GM13977 (cell line): ENCODE results near the gene LMO1.

Experiments
- DNase-seq: peaks from one replicate; pipeline ENCODE4 v3.0.0; 2012; ENCODE audit warnings: low spot score
- in situ Hi-C: fragments of 300-500 bp; cut with MboI; formaldehyde crosslinking; loops from one replicate; pipeline ENCODE4 v1.12.0; 2022; ENCODE audit warnings: low sequenced_read_pairs, low pct_unique_long_range_greater_than_20kb, mixed read lengths, inconsistent platforms; ENCODE audit not compliant: unreplicated experiment
- TF ChIP-seq, protein P1 (sequence below): IDR thresholded peaks from 2 replicates; pipeline ENCODE4 v1.5.1; 2012; ENCODE audit warnings: mild to moderate bottlenecking, control low read depth; ENCODE audit not compliant: insufficient read depth; ENCODE audit errors: extremely low read depth, missing control alignments

Gene LMO1

DNA sequence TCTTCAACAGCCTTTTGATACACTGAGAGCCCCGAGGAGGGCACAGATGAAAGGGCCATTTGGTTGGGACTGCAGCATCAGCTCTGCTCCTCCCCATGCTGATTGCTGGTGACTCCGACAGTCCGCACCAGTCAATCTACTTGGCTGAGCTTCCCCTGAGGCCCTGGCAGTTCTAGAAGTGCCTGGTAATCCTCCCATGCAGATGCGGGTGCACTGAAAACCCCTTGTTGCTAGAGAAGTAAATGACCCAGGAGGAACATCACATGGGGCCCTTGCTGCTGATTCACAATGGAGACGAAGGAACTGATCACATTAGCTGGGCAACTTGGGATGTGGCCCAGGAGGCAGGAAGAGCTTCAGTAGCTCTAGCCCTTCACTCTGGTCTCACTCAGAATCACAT lies 59.7 kb downstream of the LMO1 start:
- no peak for DNase-seq
- TF ChIP-seq, protein P1, sequence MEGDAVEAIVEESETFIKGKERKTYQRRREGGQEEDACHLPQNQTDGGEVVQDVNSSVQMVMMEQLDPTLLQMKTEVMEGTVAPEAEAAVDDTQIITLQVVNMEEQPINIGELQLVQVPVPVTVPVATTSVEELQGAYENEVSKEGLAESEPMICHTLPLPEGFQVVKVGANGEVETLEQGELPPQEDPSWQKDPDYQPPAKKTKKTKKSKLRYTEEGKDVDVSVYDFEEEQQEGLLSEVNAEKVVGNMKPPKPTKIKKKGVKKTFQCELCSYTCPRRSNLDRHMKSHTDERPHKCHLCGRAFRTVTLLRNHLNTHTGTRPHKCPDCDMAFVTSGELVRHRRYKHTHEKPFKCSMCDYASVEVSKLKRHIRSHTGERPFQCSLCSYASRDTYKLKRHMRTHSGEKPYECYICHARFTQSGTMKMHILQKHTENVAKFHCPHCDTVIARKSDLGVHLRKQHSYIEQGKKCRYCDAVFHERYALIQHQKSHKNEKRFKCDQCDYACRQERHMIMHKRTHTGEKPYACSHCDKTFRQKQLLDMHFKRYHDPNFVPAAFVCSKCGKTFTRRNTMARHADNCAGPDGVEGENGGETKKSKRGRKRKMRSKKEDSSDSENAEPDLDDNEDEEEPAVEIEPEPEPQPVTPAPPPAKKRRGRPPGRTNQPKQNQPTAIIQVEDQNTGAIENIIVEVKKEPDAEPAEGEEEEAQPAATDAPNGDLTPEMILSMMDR: no peak
- in situ Hi-C loops: no loop called here

DNA sequence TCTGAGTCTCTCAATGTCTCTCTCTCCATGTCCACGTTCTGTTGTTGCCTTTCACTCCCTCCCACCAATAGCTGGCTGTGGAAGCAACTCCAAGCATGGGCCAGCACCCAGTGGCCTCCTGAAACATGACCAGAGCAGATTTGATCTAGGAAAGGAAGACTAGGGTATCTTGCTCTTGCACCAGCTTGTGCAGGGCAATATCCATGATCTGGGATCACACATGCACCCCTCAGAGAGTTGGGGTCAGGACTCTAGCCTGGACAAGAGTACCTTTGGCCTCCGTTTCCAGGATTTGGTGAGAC lies 60.3 kb downstream of the LMO1 start:
- TF ChIP-seq, protein P1: no peak
- in situ Hi-C loops: no loop called here
- DNase-seq: no peak

- TF ChIP-seq, protein P1: no peak
- no peak for DNase-seq
- in situ Hi-C loops: no loop called here
These were observed 60.9 kb downstream of the LMO1 start for GRCh38 chr11:8202516-8203413.

GRCh38 chr11:8201644-8202365 lies 61.9 kb downstream of the LMO1 start:
- in situ Hi-C loops: no loop called here
- peak; percentile 72 for DNase-seq
- TF ChIP-seq, protein P1: no peak

GRCh38 chr11:8199676-8200075 lies 64.0 kb downstream of the LMO1 start:
- no peak for DNase-seq
- in situ Hi-C loops: no loop called here
- TF ChIP-seq, protein P1: no peak

- DNase-seq: no peak
- in situ Hi-C loops: no loop called here
- TF ChIP-seq, protein P1: no peak
These were observed 66.9 kb downstream of the LMO1 start for GRCh38 chr11:8196749-8197148.
